Muscle of leg (tissue), 11 donors: Measurements from ENCODE around the gene SKAP1. TPM values are rescaled to one million over a fixed set of nuclear protein-coding genes. Genes with fewer than 3 reads are reported as not detected.
A peak's percentile ranks its signal among the peaks of the same experiment; 100 is the strongest.

Source experiments
- DNase-seq: peaks from one replicate; pipeline ENCODE4 v3.0.0; 2013
- H3K27ac ChIP-seq: one replicate; pipeline ENCODE4 v1.5.1; 2013; ENCODE audit warnings: mild to moderate bottlenecking, low read length, control low read depth
- H3K27me3 ChIP-seq: one replicate; pipeline ENCODE4 v1.6.1; 2013; ENCODE audit warnings: low read length; ENCODE audit not compliant: control insufficient read depth, insufficient read depth
- H3K36me3 ChIP-seq: one replicate; pipeline ENCODE4 v1.6.1; 2013; ENCODE audit warnings: low read length; ENCODE audit not compliant: control insufficient read depth, insufficient read depth
- H3K4me1 ChIP-seq: one replicate; pipeline ENCODE4 v1.6.1; 2013; ENCODE audit warnings: low read length; ENCODE audit not compliant: control insufficient read depth, insufficient read depth
- H3K4me3 ChIP-seq: one replicate; pipeline ENCODE4 v1.5.1; 2013; ENCODE audit warnings: low read length, control low read depth
- H3K9me3 ChIP-seq: replicated peaks from 2 replicates; pipeline ENCODE4 v1.6.1; 2013; ENCODE audit warnings: low read depth, low read length; ENCODE audit not compliant: control insufficient read depth
- WGBS: methylation state at CpG from one replicate; pipeline ENCODE4 v1.1.5; 2013; ENCODE audit warnings: missing lambda C conversion rate; ENCODE audit not compliant: insufficient coverage; 5-methylcytosine and 5-hydroxymethylcytosine counted together
- polyA plus RNA-seq, 8 donors: library from polyadenylated mRNA; unstranded; fragments of 120-200 nt; gene quantifications; one replicate each; pipeline versions ENCODE4 v1.2.1 to v1.2.3, GENCODE V29; 2013; ENCODE audit warnings: inconsistent platforms in 1 of 8, low replicate concordance in 1 of 8; ENCODE audit not compliant: insufficient read length in 8 of 8, insufficient read depth in 1 of 8
- total RNA-seq: library from RNA; stranded (reverse); fragments of 120-200 nt; gene quantifications from one replicate; pipeline ENCODE4 v1.2.4, GENCODE V29; 2013

SKAP1 gene
- total and polyA plus RNA-seq, 9 donors, result 0.22 to 0.52 (median 0.37) TPM; not detected in 1

DNA sequence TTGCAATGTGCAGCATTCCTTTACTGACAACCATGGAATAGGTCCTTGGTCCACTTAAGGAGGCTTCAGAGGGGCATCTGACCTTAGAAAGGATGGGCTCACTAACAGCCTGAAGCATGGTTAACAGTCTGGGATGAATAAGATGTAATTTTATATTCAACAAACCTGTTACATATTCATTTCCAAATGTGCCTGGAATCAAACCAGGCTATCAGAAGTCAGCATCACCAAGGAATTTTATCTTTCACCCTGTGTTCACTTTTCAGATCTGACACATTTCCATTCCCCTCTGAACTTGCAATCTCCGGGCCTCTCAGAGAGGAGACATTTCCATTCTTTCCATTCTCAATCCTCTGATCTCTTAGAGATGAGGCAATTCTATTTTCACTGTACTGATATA, 260.1 kb downstream of the SKAP1 start:
- Histone ChIP-seq H3K4me3 (no peak overlapping the region), H3K9me3 (no peaks in the 10 kb centered on the region), H3K4me1 (no peaks in the 10 kb centered on the region), H3K27me3 (no peaks in the 10 kb centered on the region), H3K36me3 (no peaks in the 10 kb centered on the region), H3K27ac (no peak overlapping the region)
- WGBS, result no CpG with 5 or more reads among the region's 1 CpG
- DNase-seq, result no peak

DNA sequence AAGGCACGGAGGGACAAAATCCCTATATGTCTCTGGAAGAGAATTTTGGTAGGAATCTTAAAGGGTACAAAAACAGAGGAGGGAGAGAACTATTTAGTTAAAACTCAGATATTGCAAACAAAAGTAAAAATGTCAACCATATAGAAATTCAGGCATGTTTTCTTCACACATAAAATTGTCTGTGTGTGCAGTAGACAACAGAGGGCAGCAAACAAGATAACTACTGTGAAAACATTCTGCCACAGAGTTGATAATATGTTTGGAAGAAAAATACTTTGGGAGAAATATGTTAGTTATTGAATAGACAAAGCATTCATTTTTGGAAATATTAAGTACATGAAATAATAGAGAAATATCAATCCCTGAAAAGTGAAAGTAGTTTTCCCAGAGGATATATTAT, 266.2 kb downstream of the SKAP1 start:
- no CpG with 5 or more reads among the region's 1 CpG for WGBS
- H3K27me3 ChIP-seq, result no peaks in the 10 kb centered on the region
- no peaks in the 10 kb centered on the region for H3K36me3 ChIP-seq
- no peak overlapping the region for H3K27ac ChIP-seq
- H3K9me3 ChIP-seq, result no peaks in the 10 kb centered on the region
- H3K4me1 ChIP-seq, result peaks cover 2% of the 10 kb centered on the region
- H3K4me3 ChIP-seq, result no peak overlapping the region
- DNase-seq, result no peak

DNA sequence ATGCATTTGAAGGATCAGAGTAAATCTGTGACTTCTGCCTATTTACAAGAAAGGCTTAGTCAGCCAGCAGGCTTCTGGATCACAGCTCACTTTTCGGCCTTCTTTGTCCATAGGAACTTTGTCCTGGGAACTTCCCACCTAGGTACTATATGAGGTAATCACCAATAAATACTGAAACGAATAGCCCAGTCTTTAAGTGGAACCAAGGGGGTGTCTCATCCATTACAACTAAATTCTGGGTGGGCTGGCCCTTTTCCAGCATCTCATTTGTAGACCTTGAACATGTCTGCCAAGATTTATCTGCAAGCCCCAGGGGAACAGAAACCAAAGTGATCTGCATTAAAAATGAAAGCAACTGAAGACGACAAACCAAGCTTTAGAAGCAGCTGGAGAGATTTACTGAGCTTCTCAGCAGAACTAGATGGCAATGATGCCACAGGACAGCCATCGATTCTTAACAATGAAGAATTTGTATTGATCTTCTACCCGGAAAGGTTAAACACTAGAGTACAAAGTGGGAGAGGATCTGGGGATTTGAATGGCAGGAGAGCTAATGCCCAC, 267.0 kb downstream of the SKAP1 start:
- Histone ChIP-seq H3K27me3 (no peaks in the 10 kb centered on the region), H3K27ac (no peak overlapping the region), H3K4me3 (no peak overlapping the region), H3K4me1 (peaks cover 2% of the 10 kb centered on the region), H3K36me3 (no peaks in the 10 kb centered on the region), H3K9me3 (no peaks in the 10 kb centered on the region)
- 44% methylated on average over 3 of the region's 5 CpGs for WGBS
- DNase-seq, result peak; percentile 20

DNA sequence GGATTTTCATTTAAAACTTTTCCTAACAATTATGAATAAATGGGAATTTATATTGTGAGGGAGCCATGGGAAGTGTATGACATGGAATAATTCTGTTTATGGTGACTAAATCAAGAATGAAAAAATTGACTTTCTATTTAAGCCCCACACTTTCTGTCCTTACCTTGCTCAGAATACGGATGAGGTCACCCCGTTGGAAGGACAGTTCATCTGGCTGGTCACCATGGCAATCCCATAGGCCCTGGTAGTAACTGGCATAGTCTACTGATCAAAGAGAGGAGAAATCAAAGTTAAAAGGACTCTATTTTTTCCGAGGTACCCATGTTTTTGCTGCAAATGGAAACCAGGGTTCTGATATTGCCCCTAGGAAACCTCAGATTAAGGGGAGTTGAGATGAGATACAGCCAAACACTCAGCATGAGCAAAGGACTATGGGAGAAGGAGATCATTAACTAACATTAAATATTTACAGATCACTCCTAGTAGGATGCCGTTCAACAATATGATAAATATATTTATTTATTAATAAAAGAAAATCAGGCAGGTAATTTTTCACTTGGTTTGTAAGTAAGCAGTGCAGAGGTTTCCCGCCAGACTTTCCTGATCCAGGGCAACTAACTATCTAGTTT, 267.6 kb downstream of the SKAP1 start:
- H3K4me1 ChIP-seq, result peaks cover 2% of the 10 kb centered on the region
- no peaks in the 10 kb centered on the region for H3K36me3 ChIP-seq
- H3K27ac ChIP-seq, result no peak overlapping the region
- 100% methylated on average over 1 of the region's 5 CpGs for WGBS
- no peaks in the 10 kb centered on the region for H3K9me3 ChIP-seq
- no peaks in the 10 kb centered on the region for H3K27me3 ChIP-seq
- H3K4me3 ChIP-seq, result no peak overlapping the region
- DNase-seq, result no peak

DNA sequence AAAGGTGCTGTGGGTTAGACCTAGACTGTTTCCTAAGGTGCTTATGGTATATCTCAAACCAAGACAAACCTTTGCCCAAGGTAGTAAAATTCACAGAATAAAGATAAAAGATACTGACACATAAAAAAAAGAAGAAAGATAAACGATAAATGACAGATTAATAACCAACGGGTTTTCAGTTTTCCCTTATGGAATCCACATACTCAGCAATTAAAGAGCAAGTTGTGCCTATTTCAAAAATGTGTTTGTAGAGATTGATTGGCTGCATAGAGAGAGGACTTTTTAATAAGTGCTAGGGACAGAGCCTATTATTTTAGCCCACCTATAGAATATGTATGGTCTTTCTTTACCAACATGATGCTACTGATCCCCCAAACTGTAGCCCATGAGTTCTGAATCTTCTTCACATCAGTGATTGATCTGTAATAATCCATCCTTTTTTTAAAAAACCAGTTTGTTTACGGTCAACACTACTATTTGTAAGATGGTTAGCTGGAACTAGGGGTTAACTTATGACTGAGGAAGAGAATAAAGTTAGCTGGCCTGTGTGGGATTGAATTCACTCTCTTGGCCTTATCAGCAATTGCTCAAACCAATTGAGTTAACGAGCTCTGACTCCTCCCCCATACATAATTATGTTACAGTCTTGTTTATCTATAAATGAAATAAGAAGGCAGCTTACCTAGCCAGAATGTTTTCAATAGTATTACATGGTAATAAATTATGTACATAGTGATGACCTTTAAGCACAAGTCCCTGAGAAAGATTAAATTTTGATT, 268.7 kb downstream of the SKAP1 start:
- Histone ChIP-seq H3K27me3 (no peaks in the 10 kb centered on the region), H3K4me1 (peaks cover 5% of the 10 kb centered on the region), H3K9me3 (no peaks in the 10 kb centered on the region), H3K4me3 (no peak overlapping the region), H3K36me3 (no peaks in the 10 kb centered on the region), H3K27ac (no peak overlapping the region)
- no CpG with 5 or more reads among the region's 4 CpGs for WGBS
- no peak for DNase-seq

DNA sequence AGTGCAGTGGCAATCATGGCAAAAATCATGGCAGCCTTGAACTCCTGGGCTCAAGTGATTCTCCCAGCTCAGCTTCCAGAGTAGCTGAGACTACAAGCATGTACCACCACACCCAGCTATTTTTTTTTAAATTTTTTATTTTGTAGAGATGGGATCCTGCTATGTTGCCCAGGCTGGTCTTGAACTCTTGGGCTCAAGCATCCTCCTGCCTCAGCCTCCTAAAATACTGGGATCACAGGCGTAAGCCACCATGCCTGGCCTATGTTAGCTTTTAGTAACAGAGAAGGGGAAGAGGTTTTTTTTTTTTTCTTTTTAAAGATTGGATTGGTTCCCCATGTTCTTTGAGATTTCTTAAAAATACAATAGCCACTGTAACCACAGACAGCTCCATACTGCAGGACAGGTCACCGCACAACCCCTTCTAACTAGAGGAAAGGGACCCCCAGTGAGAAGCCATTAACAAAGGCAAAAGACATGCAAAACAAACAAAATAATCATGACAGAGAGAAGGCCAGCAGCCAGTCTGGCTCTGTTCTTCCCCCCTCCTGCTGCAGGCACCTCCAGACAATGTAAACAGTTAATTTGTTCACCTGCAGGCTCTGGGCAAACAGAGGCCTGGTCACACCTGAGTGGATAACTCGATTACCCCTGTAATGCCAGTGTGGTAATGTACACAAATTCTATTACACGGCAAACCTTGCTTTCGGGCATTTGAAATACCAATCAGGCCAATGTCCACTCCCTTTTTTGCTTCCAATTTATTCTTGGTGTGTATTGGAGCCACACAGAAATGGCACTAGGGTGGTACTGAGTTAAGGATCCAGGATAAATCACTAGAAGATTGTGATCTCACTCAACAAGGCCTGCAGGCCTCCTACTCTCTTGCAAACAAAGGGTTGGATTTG, 269.6 kb downstream of the SKAP1 start:
- peaks cover 5% of the 10 kb centered on the region for H3K4me1 ChIP-seq
- H3K9me3 ChIP-seq, result no peaks in the 10 kb centered on the region
- WGBS, result 33% methylated on average over 1 of the region's 5 CpGs
- DNase-seq, result no peak
- peaks cover 3% of the 10 kb centered on the region for H3K27me3 ChIP-seq
- H3K4me3 ChIP-seq, result no peak overlapping the region
- H3K36me3 ChIP-seq, result no peaks in the 10 kb centered on the region
- H3K27ac ChIP-seq, result no peak overlapping the region

DNA sequence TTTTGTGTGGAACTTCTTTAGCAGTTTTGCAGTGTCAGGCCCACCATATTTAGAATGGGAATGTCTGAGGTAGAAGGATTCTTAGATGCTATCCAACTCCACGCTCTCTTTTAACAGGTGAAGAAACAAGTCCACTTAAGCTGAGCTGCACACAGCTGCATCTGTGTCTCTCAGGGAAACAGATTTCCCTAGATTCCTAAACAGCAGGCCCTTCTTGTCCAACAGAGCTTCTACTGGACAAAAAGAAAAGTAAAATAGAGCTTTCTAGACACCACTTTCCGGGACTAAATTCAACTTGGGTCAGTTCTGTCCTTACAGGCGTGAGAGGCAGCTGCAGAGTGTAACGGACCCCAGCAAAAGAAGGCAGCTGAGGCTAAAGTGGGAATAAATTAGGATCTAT, 270.8 kb downstream of the SKAP1 start:
- H3K4me1 ChIP-seq, result peaks cover 5% of the 10 kb centered on the region
- H3K36me3 ChIP-seq, result no peaks in the 10 kb centered on the region
- WGBS, result 29% methylated on average over 4 of the region's 4 CpGs
- H3K27ac ChIP-seq, result peak overlapping the region; percentile 10
- no peak overlapping the region for H3K4me3 ChIP-seq
- H3K9me3 ChIP-seq, result no peaks in the 10 kb centered on the region
- peak; percentile 65 for DNase-seq
- peaks cover 3% of the 10 kb centered on the region for H3K27me3 ChIP-seq

DNA sequence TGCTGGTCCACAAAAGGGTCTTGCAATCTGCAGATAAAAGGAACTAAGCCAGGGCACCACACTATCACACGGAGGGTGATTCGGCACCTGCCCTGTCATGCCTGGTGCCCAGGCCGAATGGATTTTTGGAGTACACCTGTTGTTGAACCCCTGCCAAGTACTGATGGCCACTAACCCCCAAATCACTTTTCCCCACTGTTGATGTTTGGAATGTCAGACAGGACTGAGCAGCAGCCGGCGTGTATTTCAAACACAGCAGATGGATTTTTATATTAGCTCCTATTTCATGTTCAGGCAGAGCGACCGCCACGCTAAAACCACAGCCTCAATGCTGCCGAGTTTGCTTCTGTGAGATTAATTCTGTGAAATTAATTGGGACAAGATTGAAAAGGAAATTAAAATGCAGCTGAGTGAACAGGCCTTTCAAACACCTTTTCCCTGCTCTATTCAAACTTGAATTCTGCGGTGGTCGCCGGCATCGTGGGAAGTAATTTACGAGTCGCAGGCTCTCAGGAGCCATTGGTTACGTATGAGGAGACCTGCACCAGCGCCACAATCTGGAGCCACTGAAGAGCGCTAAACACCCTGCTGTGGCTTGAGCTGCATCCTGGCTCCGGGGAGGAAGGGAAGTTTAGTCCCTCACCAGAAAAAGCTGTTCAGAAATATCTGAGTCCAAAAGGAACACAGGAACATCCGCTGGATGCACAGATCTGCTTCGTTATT, 274.0 kb downstream of the SKAP1 start:
- 24% methylated on average over 14 of the region's 21 CpGs for WGBS
- DNase-seq, result no peak
- Histone ChIP-seq H3K27ac (no peak overlapping the region), H3K4me3 (no peak overlapping the region), H3K9me3 (no peaks in the 10 kb centered on the region), H3K36me3 (no peaks in the 10 kb centered on the region), H3K27me3 (peaks cover 5% of the 10 kb centered on the region), H3K4me1 (peaks cover 5% of the 10 kb centered on the region)

DNA sequence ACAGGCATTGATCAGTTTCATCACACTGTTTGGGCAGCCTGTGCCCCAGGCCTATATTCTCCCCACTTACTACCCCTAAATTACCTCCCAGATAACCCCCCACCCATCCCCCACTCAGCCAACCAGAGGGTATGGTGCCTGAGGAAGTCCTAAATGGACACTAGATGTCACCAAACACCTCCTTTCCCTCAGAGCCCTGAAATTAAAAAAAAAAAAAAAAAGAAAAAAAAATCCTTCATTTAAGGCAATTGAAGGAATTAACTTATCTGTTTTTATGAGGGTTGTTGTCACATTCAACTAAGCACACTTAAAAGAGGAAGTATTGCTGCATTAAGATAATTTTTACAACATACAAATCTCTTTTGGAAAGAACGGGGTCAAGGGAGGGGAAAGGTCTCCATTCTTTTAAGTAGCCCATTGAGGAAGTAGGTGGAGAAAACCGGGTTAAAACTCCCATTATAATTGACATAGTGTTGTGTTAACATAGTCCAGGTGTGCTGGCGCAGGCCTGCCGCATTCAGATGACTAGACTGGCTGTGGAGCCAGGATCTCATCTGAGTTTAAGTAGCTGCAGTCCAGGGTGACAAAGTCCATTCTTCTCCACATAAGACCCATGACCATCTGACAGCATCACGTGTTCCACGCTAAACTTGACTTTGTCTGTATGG, 276.2 kb downstream of the SKAP1 start:
- peaks cover 3% of the 10 kb centered on the region for H3K4me1 ChIP-seq
- 27% methylated on average over 4 of the region's 6 CpGs for WGBS
- H3K9me3 ChIP-seq, result no peaks in the 10 kb centered on the region
- H3K27me3 ChIP-seq, result peaks cover 17% of the 10 kb centered on the region
- H3K27ac ChIP-seq, result no peak overlapping the region
- H3K4me3 ChIP-seq, result no peak overlapping the region
- H3K36me3 ChIP-seq, result no peaks in the 10 kb centered on the region
- DNase-seq, result peak; percentile 48
